CD4-positive, alpha-beta T cell treated with Interleukin-17A for 4 hours (primary cell): ENCODE results near the gene TRABD.
A peak's percentile ranks its signal among the peaks of the same experiment; 100 is the strongest.

Experiments used
- DNase-seq: peaks from one replicate; pipeline ENCODE4 v3.0.0-alpha.2; 2020; ENCODE audit warnings: mixed read lengths

TRABD gene

GRCh38 chr22:50205781-50206569, 20.3 kb downstream of the TRABD start:
- no peak for DNase-seq

DNA sequence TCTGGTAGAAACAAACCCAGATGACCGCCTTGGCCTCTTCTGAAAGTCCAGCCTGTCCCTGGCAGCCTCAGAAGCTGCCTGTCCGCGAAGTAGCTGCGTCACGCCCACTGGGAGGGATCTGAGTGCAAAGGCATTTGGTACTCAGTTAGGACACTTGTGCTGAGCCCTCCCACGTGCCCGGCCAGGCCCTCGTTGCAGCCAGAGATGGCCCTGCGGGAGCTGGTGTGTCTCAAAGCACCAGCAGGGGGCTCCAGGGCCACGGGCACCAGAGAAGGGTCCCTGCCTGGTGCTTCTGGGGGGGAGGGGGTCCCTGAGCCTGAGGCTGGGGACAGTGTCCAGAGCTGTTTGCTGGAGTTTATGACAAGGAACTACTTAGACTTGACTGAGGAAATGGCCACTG, 20.9 kb downstream of the TRABD start:
- no peak for DNase-seq

DNA sequence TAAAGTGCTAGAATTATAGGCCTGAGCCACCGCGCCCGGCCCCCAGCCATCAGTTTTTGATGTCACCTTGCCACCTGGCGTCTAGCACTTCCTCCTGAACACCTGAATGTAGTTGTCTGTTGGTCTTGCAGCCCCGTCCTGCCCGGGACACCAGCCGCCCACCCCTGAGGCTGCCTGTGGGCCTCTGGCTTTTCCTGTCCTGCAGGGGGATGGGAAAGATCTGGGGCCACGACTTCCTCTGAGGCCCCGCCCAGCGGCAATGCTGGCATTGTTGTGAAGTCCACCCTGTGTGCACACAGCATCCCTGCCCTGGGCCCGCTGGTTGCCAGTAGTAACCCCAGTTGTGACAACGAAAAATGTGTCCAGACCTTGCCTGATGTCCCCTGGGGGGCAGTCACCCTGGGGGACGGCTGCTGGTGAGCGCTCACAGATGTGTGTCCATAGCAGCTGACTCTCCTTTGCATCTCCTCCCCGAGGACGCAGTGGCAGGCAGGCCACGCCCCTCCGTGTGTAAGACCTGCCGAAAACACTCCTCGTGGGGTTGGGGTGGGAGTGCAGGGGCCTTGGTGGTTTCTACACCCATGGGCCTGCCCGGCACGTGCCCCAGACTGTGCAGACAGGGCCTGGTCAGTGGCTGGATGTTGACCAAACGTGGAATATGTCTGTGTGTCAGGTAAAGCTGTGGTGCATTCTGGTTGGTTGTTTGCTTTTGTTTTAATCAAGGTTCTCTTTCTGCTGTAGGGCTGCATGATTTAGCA, 21.8 kb downstream of the TRABD start:
- DNase-seq, result no peak

DNA sequence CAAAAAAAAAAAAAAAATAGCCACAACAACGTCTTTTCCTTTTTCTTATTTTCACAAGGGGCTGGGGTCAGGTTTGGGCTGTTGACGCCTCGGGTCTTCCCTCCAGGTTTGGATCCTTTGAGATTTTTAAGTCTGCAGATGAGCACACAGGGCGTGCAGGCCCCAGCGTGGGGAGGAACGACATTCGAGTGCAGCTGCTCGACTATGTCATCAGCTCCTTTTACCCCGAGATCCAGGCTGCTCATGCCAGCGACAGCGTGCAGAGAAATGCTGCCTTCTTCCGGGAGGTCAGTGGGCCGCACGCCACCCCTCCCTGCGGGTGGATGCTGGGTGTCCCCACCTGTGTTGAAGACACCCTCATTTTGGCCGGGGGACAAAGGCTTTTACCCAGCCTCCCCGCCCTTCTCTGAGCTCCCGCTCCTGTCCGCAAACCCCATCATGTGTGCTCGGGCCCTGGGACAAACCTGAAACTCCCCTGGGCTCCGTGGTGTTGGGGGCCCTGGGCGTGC, 22.8 kb downstream of the TRABD start:
- DNase-seq, result peak; percentile 6

GRCh38 chr22:50208939-50209892, 23.5 kb downstream of the TRABD start:
- no peak for DNase-seq

GRCh38 chr22:50209893-50210292, 24.2 kb downstream of the TRABD start:
- peak; percentile 83 for DNase-seq

DNA sequence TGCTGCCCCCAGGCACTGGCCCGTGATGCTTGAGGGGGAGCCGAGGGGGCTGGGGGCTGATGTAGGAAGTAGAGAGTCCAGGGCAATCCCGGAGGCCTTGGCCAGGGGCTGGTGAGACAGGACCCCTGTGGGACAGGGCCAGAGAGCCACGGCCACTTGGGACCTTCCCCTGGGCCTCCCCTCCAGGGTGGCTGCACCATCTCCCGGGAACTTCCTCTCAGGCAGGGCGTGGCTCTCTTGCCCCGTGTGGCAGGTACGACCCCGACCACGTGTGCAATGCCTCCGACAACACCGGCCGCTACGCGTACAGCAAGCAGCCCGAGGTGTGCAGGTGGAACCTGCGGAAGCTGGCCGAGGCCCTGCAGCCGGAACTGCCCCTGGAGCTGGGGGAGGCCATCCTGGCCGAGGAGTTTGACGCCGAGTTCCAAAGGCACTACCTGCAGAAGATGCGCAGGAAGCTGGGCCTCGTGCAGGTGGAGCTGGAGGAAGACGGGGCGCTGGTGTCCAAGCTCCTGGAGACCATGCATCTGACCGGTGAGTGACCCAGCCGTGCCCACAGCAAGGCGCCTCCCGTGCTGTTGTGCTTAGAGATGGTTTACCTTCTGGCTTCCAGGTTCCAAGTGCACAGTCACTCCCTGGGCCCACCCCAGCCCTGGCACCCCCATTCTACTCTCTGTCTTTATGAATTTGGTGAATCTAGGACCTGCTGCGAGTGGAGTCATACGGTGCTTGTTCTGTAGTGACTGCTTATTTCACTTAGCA, 24.8 kb downstream of the TRABD start:
- DNase-seq, result peak; percentile 2

DNA sequence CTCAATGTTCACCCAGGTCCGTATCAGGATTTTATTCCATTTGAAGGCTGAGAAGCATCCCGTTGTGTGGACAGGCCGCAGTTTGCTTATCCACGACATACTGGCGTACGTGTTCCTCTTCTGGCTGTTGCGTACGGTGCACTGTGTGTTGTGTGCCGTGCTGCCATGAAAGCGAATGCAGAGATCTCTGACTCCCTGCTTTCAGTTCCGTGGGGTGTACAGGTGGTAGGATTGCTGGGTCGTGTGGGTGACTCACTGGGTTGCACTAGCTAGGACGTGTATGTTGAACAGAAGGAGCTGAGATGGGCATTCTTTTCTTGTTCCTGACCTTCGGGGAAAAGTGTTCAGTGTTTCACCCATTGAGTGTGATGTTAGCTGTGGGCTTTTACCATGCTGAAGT, 25.4 kb downstream of the TRABD start:
- DNase-seq, result no peak

DNA sequence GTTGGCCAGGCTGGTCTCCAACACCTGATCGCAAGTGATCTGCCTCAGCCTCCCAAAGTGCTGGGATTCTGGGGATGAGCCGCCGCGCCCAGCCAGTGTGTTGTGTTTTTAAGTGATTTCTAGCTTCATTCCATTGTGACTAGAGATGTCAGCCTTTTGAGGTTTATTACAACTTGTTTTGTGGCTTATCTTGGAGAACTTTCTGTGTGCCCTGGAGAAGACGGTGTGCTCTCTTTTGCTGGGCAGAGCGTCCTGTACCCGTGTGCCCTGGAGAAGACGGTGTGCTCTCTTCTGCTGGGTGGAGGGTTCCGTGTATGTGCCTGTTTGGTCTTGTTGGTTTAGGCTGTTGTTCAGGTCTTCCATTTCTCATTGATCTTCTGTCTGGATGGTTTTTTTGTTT, 27.6 kb downstream of the TRABD start:
- no peak for DNase-seq

GRCh38 chr22:50215297-50216054, 29.8 kb downstream of the TRABD start:
- no peak for DNase-seq

GRCh38 chr22:50216055-50216683, 30.5 kb downstream of the TRABD start:
- DNase-seq, result no peak

DNA sequence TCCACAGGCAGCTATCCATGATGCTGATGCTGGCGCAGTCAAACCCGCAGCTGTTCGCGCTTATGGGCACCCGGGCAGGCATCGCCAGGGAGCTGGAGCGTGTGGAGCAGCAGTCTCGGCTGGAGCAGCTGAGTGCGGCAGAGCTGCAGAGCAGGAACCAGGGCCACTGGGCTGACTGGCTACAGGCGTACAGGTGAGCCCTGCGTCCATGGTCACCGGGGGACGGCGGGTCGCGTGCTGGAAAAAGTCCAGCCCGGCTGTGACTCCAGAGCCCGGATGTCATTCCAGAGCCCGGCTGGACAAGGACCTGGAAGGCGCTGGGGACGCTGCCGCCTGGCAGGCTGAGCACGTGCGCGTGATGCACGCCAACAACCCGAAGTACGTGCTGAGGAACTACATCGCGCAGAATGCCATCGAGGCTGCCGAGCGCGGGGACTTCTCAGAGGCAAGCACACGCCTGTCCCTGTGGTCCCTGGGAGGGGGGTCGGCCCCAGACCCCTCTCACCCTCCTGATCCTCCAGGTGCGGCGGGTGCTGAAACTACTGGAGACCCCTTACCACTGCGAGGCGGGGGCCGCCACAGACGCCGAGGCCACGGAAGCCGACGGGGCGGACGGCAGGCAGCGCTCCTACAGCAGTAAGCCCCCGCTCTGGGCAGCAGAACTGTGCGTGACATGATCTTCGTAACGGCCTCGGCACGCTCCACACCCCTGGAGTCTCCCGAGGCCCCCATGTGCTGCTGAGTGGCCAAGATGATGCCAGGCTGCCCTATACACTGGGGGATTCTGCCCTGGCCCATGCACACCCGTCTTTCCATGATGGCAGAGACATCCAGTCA, 31.2 kb downstream of the TRABD start:
- no peak for DNase-seq

- DNase-seq, result no peak
These were observed 31.9 kb downstream of the TRABD start for GRCh38 chr22:50217543-50218152.

- DNase-seq, result no peak
These were observed 32.7 kb downstream of the TRABD start for GRCh38 chr22:50218153-50218995.

DNA sequence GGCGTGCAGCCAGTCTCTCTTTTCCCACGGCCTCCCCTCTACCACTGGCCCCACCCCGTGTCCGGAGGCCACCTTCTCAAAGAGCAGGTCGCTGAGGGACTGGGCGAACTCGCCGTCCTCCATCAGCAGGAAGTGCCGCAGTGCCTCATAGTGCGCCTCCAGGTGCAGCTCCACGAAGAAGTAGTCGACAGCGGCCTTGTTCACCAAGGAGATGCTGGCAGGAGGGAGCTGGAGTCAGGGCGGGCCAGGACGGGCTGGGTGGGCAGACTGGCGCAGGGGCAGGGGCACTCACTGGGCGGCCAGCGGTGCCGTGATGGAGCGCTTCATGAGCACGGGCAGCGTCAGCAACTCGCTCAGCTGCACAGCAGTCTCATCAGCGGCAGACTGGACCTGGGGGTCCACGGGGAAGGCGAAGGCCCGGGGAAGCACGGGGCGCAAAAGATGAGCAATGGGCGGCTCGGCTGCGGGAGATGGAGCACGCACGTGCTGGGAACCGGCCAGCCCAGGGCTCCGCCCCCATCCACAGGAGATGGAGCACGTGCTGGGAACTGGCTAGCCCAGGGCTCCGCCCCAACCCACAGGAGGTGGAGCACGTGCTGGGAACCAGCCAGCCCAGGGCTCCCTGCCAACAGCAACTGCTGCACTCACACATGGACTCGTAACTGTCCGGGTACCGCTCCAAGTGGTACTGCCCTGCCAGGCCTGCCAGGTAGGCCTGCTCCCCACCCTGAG, 33.4 kb downstream of the TRABD start:
- no peak for DNase-seq

- DNase-seq, result no peak
These were observed 34.3 kb downstream of the TRABD start for GRCh38 chr22:50219800-50220602.
